Transverse colon (tissue), 4 donors: Measurements from ENCODE around the gene INCA1. TPM values are rescaled to one million over a fixed set of nuclear protein-coding genes. Genes with fewer than 3 reads are reported as not detected.

Experiments
- DNase-seq: peaks from one replicate; pipeline ENCODE4 v3.0.0-alpha.2; 2019
- H3K27ac ChIP-seq, 4 donors: fragments of 200-600 bp; sonication (generic); 2 replicates each; pipeline ENCODE4 v1.5.1; 2016 to 2018; ENCODE audit warnings: inconsistent platforms in 4 of 4
- H3K27me3 ChIP-seq: fragments of 200-600 bp; sonication (generic); 2 replicates; pipeline ENCODE4 v1.5.1; 2017; ENCODE audit warnings: inconsistent platforms
- H3K36me3 ChIP-seq, 4 donors: fragments of 200-600 bp; sonication (generic); 2 replicates each; pipeline ENCODE4 v1.5.1; 2017 to 2019; ENCODE audit warnings: inconsistent platforms in 4 of 4
- H3K4me1 ChIP-seq, 4 donors: fragments of 200-600 bp; sonication (generic); 2 replicates each; pipeline ENCODE4 v1.5.1; 2017 to 2020; ENCODE audit warnings: inconsistent platforms in 4 of 4
- H3K4me3 ChIP-seq, 4 donors: fragments of 200-600 bp; sonication (generic); 1 replicate in 1 of 4; 2 replicates in 3 of 4; pipeline versions ENCODE4 v1.5.1 to v1.6.1; 2017 to 2019; ENCODE audit warnings: inconsistent platforms in 4 of 4
- H3K9me3 ChIP-seq, 2 donors: fragments of 200-600 bp; sonication (generic); 2 replicates each; pipeline ENCODE4 v1.5.1; 2017 to 2019; ENCODE audit warnings: inconsistent platforms in 2 of 2
- CTCF ChIP-seq, 5 experiments: fragments of 200-600 bp in 3 of 5; fragments of 450-650 bp in 2 of 5; sonication (generic) in 3 of 5; IDR thresholded peaks; 1 replicate in 2 of 5; 2 replicates in 3 of 5; pipeline ENCODE4 v1.5.1; 2016 to 2017; ENCODE audit warnings: antibody characterized with exemption in 5 of 5, inconsistent platforms in 3 of 5, mild to moderate bottlenecking in 2 of 5, moderate library complexity in 1 of 5
- EP300 ChIP-seq: sonication (generic); formaldehyde crosslinking; IDR thresholded peaks from one replicate; pipeline ENCODE4 v1.6.1; 2017; ENCODE audit warnings: antibody characterized with exemption, low read depth
- POLR2A ChIP-seq: fragments of 450-650 bp; IDR thresholded peaks from one replicate; pipeline ENCODE4 v1.6.1; 2016; ENCODE audit warnings: antibody characterized with exemption, mild to moderate bottlenecking, moderate library complexity
- POLR2AphosphoS5 ChIP-seq, 3 donors: sonication (generic); formaldehyde crosslinking; IDR thresholded peaks; one replicate each; pipeline ENCODE4 v1.6.1; 2016; ENCODE audit warnings: antibody characterized with exemption in 3 of 3
- WGBS, 2 donors: methylation state at CpG; one replicate each; pipeline ENCODE4 v1.1.5; 2018; ENCODE audit warnings: low coverage in 1 of 2; 5-methylcytosine and 5-hydroxymethylcytosine counted together
- in situ Hi-C, 4 donors: fragments of 200-750 bp; cut with MboI; loops; one replicate each; pipeline versions ENCODE4 v1.15.0 to v1.15.1; 2017; ENCODE audit warnings: low sequenced_read_pairs in 3 of 4, low pct_ligation_motif_present in 1 of 4, low pct_unique_long_range_greater_than_20kb in 1 of 4
- intact Hi-C: fragments of 100-400 bp; cut with DNase I; formaldehyde crosslinking; loops from one replicate; pipeline ENCODE4 v1.15.1; 2023; ENCODE audit warnings: low total_unique reads
- total RNA-seq, 4 donors: library from RNA; depleted of rRNA; stranded (reverse); fragments of >200 nt; gene quantifications; one replicate each; pipeline ENCODE4 v1.1.0, GENCODE V29; 2016

INCA1 gene
- total RNA-seq, 4 donors from 2014 or later: 1.8 to 2.2 TPM; not detected in 2

GRCh38 chr17:4994081-4994595, 3.2 kb downstream of the INCA1 start:
- intact Hi-C loops (no loop called here), in situ Hi-C loops (no loop called here)
- WGBS, 2 donors: 82 to 89% methylated on average over 1 to 6 of the region's 6 CpGs
- Histone ChIP-seq H3K27me3 (no peaks in the 10 kb centered on the region), H3K36me3 (no peaks in the 10 kb centered on the region), H3K9me3 (no peaks in the 10 kb centered on the region), H3K4me3 (no peak overlapping the region), H3K27ac (no peak overlapping the region), H3K4me1 (peaks cover 10 to 17% (median 14%) of the 10 kb centered on the region in 4 donors)
- no peak for TF ChIP-seq POLR2AphosphoS5 (IDR thresholded peaks at IDR 0.05)
- no peak for TF ChIP-seq CTCF (IDR thresholded peaks at IDR 0.05)
- no peak for TF ChIP-seq POLR2A
- no peak for DNase-seq

GRCh38 chr17:4987767-4988567, 9.4 kb downstream of the INCA1 start:
- Histone ChIP-seq H3K4me1 (peaks cover 13 to 28% (median 27%) of the 10 kb centered on the region in 4 donors), H3K9me3 (no peaks in the 10 kb centered on the region), H3K4me3 (peak overlapping the region; percentile 66 to 91 (median 84)), H3K27ac (peak overlapping the region; percentile 93 to 97 (median 94)), H3K27me3 (no peaks in the 10 kb centered on the region), H3K36me3 (no peaks in the 10 kb centered on the region)
- intact Hi-C loops (loop anchor here (10.0 kb wide), 1 partner anchor 53 kb away; the partner anchor contains the start of gene GP1BA), in situ Hi-C loops (loop anchor here in 1 of 4 donors (5.0 kb wide), 1 partner anchor 76 kb away; no protein-coding TSS in a partner anchor)
- TF ChIP-seq POLR2A (no peak), CTCF (IDR thresholded peaks at IDR 0.05) (no peak), POLR2AphosphoS5 (IDR thresholded peaks at IDR 0.05) (no peak), EP300 (no peak)
- 8 to 20% methylated on average over 1 to 29 of the region's 30 CpGs for WGBS, 2 donors
- DNase-seq: no peak

GRCh38 chr17:4986951-4987766, 10.2 kb downstream of the INCA1 start, which contains the start of gene CAMTA2:
TSS of gene CAMTA2 (minus strand) at chr17:4987675. CDS start at chr17:4986222, 1,453 bp downstream.
- WGBS, 2 donors: 1% methylated on average over 20 of the region's 78 CpGs; no CpG with 5 or more reads in 1 of the 2 donors
- H3K4me3 ChIP-seq: peak within 1 kb of the TSS; percentile 66 to 91 (median 84)
- H3K9me3 ChIP-seq: no peaks in the 10 kb centered on the region
- peak; percentile 93 for DNase-seq
- peak within 1 kb of the TSS; percentile 93 to 97 (median 94) for H3K27ac ChIP-seq
- no peaks in the 10 kb centered on the region for H3K27me3 ChIP-seq
- TF ChIP-seq EP300 (no peak), CTCF (IDR thresholded peaks at IDR 0.05) (peak; percentile 60 to 91 (median 75)), POLR2AphosphoS5 (IDR thresholded peaks at IDR 0.05) (peak; percentile 78 to 83 (median 79)), POLR2A (peak; percentile 79)
- in situ Hi-C loops: loop anchor here in 1 of 4 donors (5.0 kb wide), 1 partner anchor 75 kb away; no protein-coding TSS in a partner anchor
- peaks cover 13 to 28% (median 27%) of the 10 kb centered on the region in 4 donors for H3K4me1 ChIP-seq
- H3K36me3 ChIP-seq: no peaks in the 10 kb centered on the region
- intact Hi-C loops: loop anchor here (10.0 kb wide), 1 partner anchor 52 kb away; the partner anchor contains the start of gene GP1BA
